Activated CD4-positive, alpha-beta T cell treated with anti-CD3 and anti-CD28 coated beads for 24 hours (primary cell): Measurements from ENCODE around the gene TBC1D3D.
"Not testable (repeated sequence)": the region's sequence is repeated elsewhere in the genome, so short reads cannot be mapped to it uniquely, and the experiment has no call there.

Source experiments
- DNase-seq, 2 donors: peaks; one replicate each; pipeline ENCODE4 v3.0.0-alpha.2; 2020; ENCODE audit warnings: low read depth in 2 of 2

Gene TBC1D3D

GRCh38 chr17:38003676-38004075 lies at the start of gene TBC1D3D:
TSS of gene TBC1D3D (plus strand) at chr17:38003976. CDS start at chr17:38005561, 1,585 bp downstream.
- DNase-seq: not testable (repeated sequence)

- not testable (repeated sequence) for DNase-seq
Observed at GRCh38 chr17:37988960-37989359, 14.8 kb upstream of the TBC1D3D start, which contains the start of gene TBC1D3L. TSS of gene TBC1D3L (minus strand) at chr17:37989060. CDS start at chr17:37987520, 1,540 bp downstream.
